Uterus (tissue), 2 donors: ENCODE measurements around the gene PCBP1.

Source experiments
- CTCF ChIP-seq, 4 experiments: fragments of 200-600 bp in 2 of 4; fragments of 450-650 bp in 2 of 4; sonication (generic) in 2 of 4; IDR thresholded peaks; one replicate each; pipeline ENCODE4 v1.5.1; 2016 to 2019; ENCODE audit warnings: antibody characterized with exemption in 4 of 4, mild to moderate bottlenecking in 2 of 4, moderate library complexity in 1 of 4
- POLR2A ChIP-seq, 2 donors: fragments of 450-650 bp; IDR thresholded peaks; one replicate each; pipeline ENCODE4 v1.6.1; 2016; ENCODE audit warnings: antibody characterized with exemption in 2 of 2, mild to moderate bottlenecking in 1 of 2, moderate library complexity in 1 of 2

- no peak for TF ChIP-seq CTCF (IDR thresholded peaks at IDR 0.05)
- TF ChIP-seq POLR2A (IDR thresholded peaks at IDR 0.05): no peak
Observed at GRCh38 chr2:70068119-70068518, 19.2 kb upstream of the PCBP1 start.
